HG03442 (cell line): ENCODE measurements around the gene MLLT10.

Experiments used
- ATAC-seq: cut with Tn5 transposase; IDR thresholded peaks from one replicate; pipeline ENCODE4 v1.9.1; 2021; ENCODE audit warnings: mild to moderate bottlenecking, moderate library complexity; ENCODE audit not compliant: unreplicated experiment

MLLT10 gene

GRCh38 chr10:21759232-21759631 lies 225.2 kb downstream of the MLLT10 start:
- no peak for ATAC-seq

- ATAC-seq, result no peak
Observed at GRCh38 chr10:21760332-21760731, 226.3 kb downstream of the MLLT10 start.

GRCh38 chr10:21764466-21765189 lies 230.6 kb downstream of the MLLT10 start:
- ATAC-seq, result no peak

GRCh38 chr10:21769041-21769440 lies 235.0 kb downstream of the MLLT10 start:
- ATAC-seq, result no peak

GRCh38 chr10:21771219-21771618 lies 237.2 kb downstream of the MLLT10 start:
- no peak for ATAC-seq

- ATAC-seq, result no peak
Observed at GRCh38 chr10:21776883-21777282, 242.9 kb downstream of the MLLT10 start.

- ATAC-seq, result no peak
Observed at GRCh38 chr10:21791276-21791675, 257.2 kb downstream of the MLLT10 start.
